K562 (cell line): ENCODE data around the gene MLN. TPM values are rescaled to one million over a fixed set of nuclear protein-coding genes. Genes with fewer than 3 reads are reported as not detected.

Experiments used
- ATAC-seq: fragments of 200-7000 bp; cut with Tn5 transposase; 3 replicates; pipeline ENCODE4 v1.9.1; 2020; ENCODE audit warnings: moderate library complexity
- BruUV-seq: library from RNA; stranded (reverse); fragments of 400-500 nt; replicated peaks from 2 replicates; lab custom pipeline; 2021; lab: Mats Ljungman, UMichigan
- CTCF ChIA-PET: fragments of 300-600 bp; formaldehyde crosslinking; extraction: SDS; loops from one replicate; lab custom pipeline; 2021; ENCODE audit warnings: low intra/inter-chr PET ratio; lab: Yijun Ruan, JAX
- POLR2A ChIA-PET: fragments of 300-600, 350-650 bp; sonication (Branson Sonifier 250); formaldehyde crosslinking; extraction: SDS; loops from one replicate; lab custom pipeline; 2021; ENCODE audit warnings: antibody characterized with exemption, inconsistent platforms; lab: Yijun Ruan, JAX
- DNase-seq, 4 experiments: peaks; one replicate each; pipeline versions ENCODE4 v3.0.0 to v3.0.0-alpha.2; 2011 to 2018; ENCODE audit warnings: low spot score in 3 of 4, mixed read lengths in 3 of 4; ENCODE audit errors: extremely low read depth in 1 of 4
- FAIRE-seq: peaks from 2 replicates; lab custom pipeline; 2011; peaks lifted over from hg19 to GRCh38; lab: Jason Lieb, UNC
- H2AFZ ChIP-seq: 2 replicates; pipeline ENCODE4 v1.6.0; 2011; ENCODE audit warnings: low read depth, low read length, control low read depth, inconsistent platforms
- H3K27ac ChIP-seq: fragments of 200-600 bp; 3 replicates; pipeline ENCODE4 v1.8.0; 2011; ENCODE audit warnings: low read depth, mild to moderate bottlenecking, control low read depth, inconsistent platforms, low read length, moderate library complexity, mixed read lengths; ENCODE audit errors: extremely low read depth
- H3K27me3 ChIP-seq, 2 experiments: fragments of 300-600 bp in 1 of 2; 2 replicates in 1 of 2; 3 replicates in 1 of 2; pipeline versions ENCODE4 v1.6.0 to v1.8.0; 2011; ENCODE audit warnings: inconsistent platforms in 2 of 2, low read length in 2 of 2, mild to moderate bottlenecking in 1 of 2, mixed read lengths in 1 of 2, moderate library complexity in 1 of 2; ENCODE audit not compliant: control insufficient read depth in 2 of 2, insufficient read depth in 2 of 2
- H3K36me3 ChIP-seq: fragments of 300-600 bp; 3 replicates; pipeline ENCODE4 v1.8.0; 2011; ENCODE audit warnings: mild to moderate bottlenecking, low read length, inconsistent platforms; ENCODE audit not compliant: control insufficient read depth, insufficient read depth
- H3K4me1 ChIP-seq, 2 experiments: fragments of 200-600 bp in 1 of 2; replicated peaks in 1 of 2; 2 replicates in 1 of 2; 3 replicates in 1 of 2; pipeline versions ENCODE4 v1.5.1 to v1.8.0; 2011; ENCODE audit warnings: inconsistent platforms in 2 of 2, low read length in 2 of 2, mild to moderate bottlenecking in 1 of 2, mixed read lengths in 1 of 2, moderate library complexity in 1 of 2; ENCODE audit not compliant: control insufficient read depth in 2 of 2, insufficient read depth in 2 of 2
- H3K4me2 ChIP-seq: 2 replicates; pipeline ENCODE4 v1.6.1; 2011; ENCODE audit warnings: low read length, control low read depth, inconsistent platforms, mixed read lengths; ENCODE audit not compliant: insufficient read depth
- H3K4me3 ChIP-seq: fragments of 200-600 bp; sonication (generic), shearing (Covaris generic); 2 replicates; pipeline ENCODE4 v1.5.1; 2016; ENCODE audit warnings: control low read depth, inconsistent platforms
- H3K79me2 ChIP-seq: fragments of 200-600 bp; 3 replicates; pipeline ENCODE4 v1.8.0; 2011; ENCODE audit warnings: low read length, inconsistent platforms; ENCODE audit not compliant: control insufficient read depth, insufficient read depth
- H3K9ac ChIP-seq, 2 experiments: 2 replicates each; pipeline versions ENCODE4 v1.6.0 to v1.6.1; 2011; ENCODE audit warnings: low read depth in 2 of 2, low read length in 2 of 2, control low read depth in 1 of 2, inconsistent platforms in 1 of 2, mild to moderate bottlenecking in 1 of 2, mixed read lengths in 1 of 2; ENCODE audit not compliant: insufficient read depth in 1 of 2
- H3K9me1 ChIP-seq: one replicate; pipeline ENCODE4 v1.6.0; 2011; ENCODE audit warnings: inconsistent platforms, mild to moderate bottlenecking, low read length, moderate library complexity; ENCODE audit not compliant: control insufficient read depth, insufficient read depth
- H3K9me3 ChIP-seq: replicated peaks from 2 replicates; pipeline ENCODE4 v1.5.1; 2011; ENCODE audit warnings: low read depth, low read length, inconsistent platforms; ENCODE audit not compliant: control insufficient read depth, insufficient read depth
- H4K20me1 ChIP-seq: replicated peaks from 2 replicates; pipeline ENCODE4 v1.6.1; 2011; ENCODE audit warnings: low read length, inconsistent platforms, mixed read lengths; ENCODE audit not compliant: control insufficient read depth, insufficient read depth
- DDX20 ChIP-seq: fragments of 450-650 bp; IDR thresholded peaks from 2 replicates; pipeline ENCODE4 v1.6.1; 2016; ENCODE audit warnings: missing genetic modification characterization, low read depth, mild to moderate bottlenecking, missing compliant biosample characterization, moderate library complexity
- EZH2 ChIP-seq: IDR thresholded peaks from 2 replicates; pipeline ENCODE4 v1.6.1; 2012; ENCODE audit warnings: low read depth, mild to moderate bottlenecking, inconsistent platforms, low read length, borderline replicate concordance
- FOXA1 ChIP-seq: fragments of 450-650 bp; IDR thresholded peaks from 2 replicates; pipeline ENCODE4 v1.6.1; 2016; ENCODE audit warnings: mild to moderate bottlenecking, borderline replicate concordance
- GTF2E2 ChIP-seq: fragments of 200-800 bp; sonication (Bioruptor generic); IDR thresholded peaks from 2 replicates; pipeline ENCODE4 v1.6.1; 2016; ENCODE audit warnings: missing genetic modification characterization, missing compliant biosample characterization
- NELFE ChIP-seq: IDR thresholded peaks from 2 replicates; pipeline ENCODE4 v1.6.1; 2011; ENCODE audit warnings: mild to moderate bottlenecking; ENCODE audit not compliant: insufficient read depth, insufficient read length
- PCBP2 ChIP-seq: fragments of 200-400 bp; formaldehyde crosslinking; IDR thresholded peaks from 2 replicates; pipeline ENCODE4 v1.6.1; 2018; ENCODE audit warnings: low read length, low read depth, mild to moderate bottlenecking, moderate library complexity; ENCODE audit not compliant: poor library complexity, severe bottlenecking
- PML ChIP-seq: IDR thresholded peaks from 2 replicates; pipeline ENCODE4 v1.6.1; 2012; ENCODE audit warnings: low read length, inconsistent platforms
- RFX7 ChIP-seq: fragments of 250-450 bp; sonication (Bioruptor Pico); IDR thresholded peaks from 2 replicates; pipeline ENCODE4 v1.5.1; 2021; ENCODE audit warnings: mild to moderate bottlenecking
- ZNF507 ChIP-seq: conservative IDR thresholded peaks from 2 replicates; pipeline ENCODE4 v1.6.1; 2017; ENCODE audit warnings: missing genetic modification characterization, missing compliant biosample characterization
- ZNF644 ChIP-seq: fragments of 200-800 bp; sonication (Bioruptor generic); IDR thresholded peaks from 2 replicates; pipeline ENCODE4 v1.6.1; 2016; ENCODE audit warnings: low read depth, missing genetic modification characterization, missing compliant biosample characterization
- ZNF766 ChIP-seq: fragments of 200-800 bp; sonication (Bioruptor generic); conservative IDR thresholded peaks from 2 replicates; pipeline ENCODE4 v1.6.1; 2016; ENCODE audit warnings: missing genetic modification characterization, missing compliant biosample characterization
- WGBS: fragments of 100-300 bp; shearing (Covaris generic); methylation state at CpG from one replicate; pipeline ENCODE4 v1.1.6; 2016; ENCODE audit warnings: low coverage, mixed read lengths; ENCODE audit not compliant: insufficient coverage; ENCODE audit errors: missing lambda C conversion rate; 5-methylcytosine and 5-hydroxymethylcytosine counted together
- in situ Hi-C: fragments of 300-500 bp; cut with MboI; formaldehyde crosslinking; loops from 4 replicates; pipeline ENCODE4 v1.15.0; 2018; ENCODE audit warnings: inconsistent platforms, mixed read lengths
- intact Hi-C: fragments of 100-400 bp; cut with micrococcal nuclease; formaldehyde crosslinking; loops from 2 replicates; pipeline ENCODE4 v1.14.2; 2022
- polyA plus RNA-seq, 8 experiments: library from polyadenylated mRNA; depleted of rRNA in 4 of 8; stranded (reverse) in 5 of 8; unstranded in 3 of 8; fragments of >200 nt; fragmentation: Nextera tagmentation in 2 of 8; fragmentation: Illumina TruSeq in 1 of 8; extraction: Ambion mirVana in 2 of 8; extraction: Trizol in 1 of 8; gene quantifications; 2 replicates each; pipeline versions ENCODE4 v1.2.1 to v1.2.3, GENCODE V29; 2011 to 2014; ENCODE audit warnings: inconsistent platforms in 1 of 8, missing spikeins in 1 of 8
- total RNA-seq, 7 experiments: library from RNA; depleted of rRNA in 6 of 7; stranded (reverse); fragments of >200 nt in 6 of 7; fragmentation: Illumina TruSeq in 2 of 7; extraction: Trizol in 2 of 7; gene quantifications; 2 replicates each; pipeline versions ENCODE4 v1.2.1 to v1.2.3, GENCODE V29; 2011 to 2021; ENCODE audit warnings: low replicate concordance in 1 of 7
- TF ChIP-seq, protein P1 (sequence below): fragments of 250-450 bp; sonication (Bioruptor Pico); IDR thresholded peaks from 2 replicates; pipeline ENCODE4 v1.5.0; 2022; ENCODE audit warnings: mild to moderate bottlenecking
- TF ChIP-seq, protein P2 (sequence below): fragments of 250-450 bp; sonication (Bioruptor Pico); IDR thresholded peaks from 2 replicates; pipeline ENCODE4 v1.5.0; 2021

MLN gene
- total and polyA plus RNA-seq, 9 of the 15 experiments (the other 6 are each of a cell fraction or from before 2014, with no cell fraction given): not detected

DNA sequence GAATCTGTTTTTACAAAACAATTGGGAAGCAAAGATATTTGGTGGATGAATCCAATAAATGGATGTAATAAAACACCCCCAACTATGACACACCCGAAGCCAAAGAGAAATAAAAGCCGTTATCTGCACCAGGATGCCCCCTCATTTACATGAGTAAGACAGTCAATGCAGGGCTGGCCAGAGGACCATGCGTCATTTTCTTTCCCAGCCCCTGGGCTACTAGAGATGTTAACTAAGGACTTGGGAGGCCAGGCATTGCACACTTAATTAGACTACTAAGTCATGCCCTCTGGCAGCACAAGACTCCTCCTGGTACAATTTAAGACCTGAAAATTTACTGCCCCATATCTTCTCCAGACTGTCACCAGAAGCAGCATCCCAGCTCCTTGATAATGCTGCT is 18.0 kb downstream of the MLN start:
- peaks cover 51% of the 10 kb centered on the region; the same call in 2 of the 3 replicates for H3K36me3 ChIP-seq
- peaks cover 0 to 1% of the 10 kb centered on the region in 2 experiments; a peak in 1 of 5 replicates for H3K27me3 ChIP-seq
- DNase-seq (no peak), FAIRE-seq (no peak), ATAC-seq (no peak)
- no peak overlapping the region for H3K9ac ChIP-seq
- POLR2A ChIA-PET: interaction anchor here (0.7 to 1.4 kb wide), 5 partner anchors 13 to 238 kb away, joined by 3 to 5 read pairs (median 3); no protein-coding TSS in a partner anchor
- H3K27ac ChIP-seq: no peak overlapping the region
- WGBS: 51% methylated on average over 3 of the region's 3 CpGs
- no peaks in the 10 kb centered on the region for H4K20me1 ChIP-seq
- no peak overlapping the region for H2AFZ ChIP-seq
- no peaks in the 10 kb centered on the region for H3K9me3 ChIP-seq
- intact Hi-C loops (no loop called here), in situ Hi-C loops (no loop called here)
- H3K4me3 ChIP-seq: no peak overlapping the region
- TF ChIP-seq ZNF507 (tag) (0 out of 2 replicates have a peak, but pooled peaks have one; percentile 3), DDX20 (no peak)
- peaks cover 4% of the 10 kb centered on the region for H3K9me1 ChIP-seq
- H3K4me1 ChIP-seq: peaks cover 10 to 21% of the 10 kb centered on the region in 2 experiments; a peak in 4 of 5 replicates
- H3K79me2 ChIP-seq: peaks cover 25% of the 10 kb centered on the region
- BruUV-seq: no TSS peak
- CTCF ChIA-PET: no interaction called here
- no peak overlapping the region for H3K4me2 ChIP-seq

DNA sequence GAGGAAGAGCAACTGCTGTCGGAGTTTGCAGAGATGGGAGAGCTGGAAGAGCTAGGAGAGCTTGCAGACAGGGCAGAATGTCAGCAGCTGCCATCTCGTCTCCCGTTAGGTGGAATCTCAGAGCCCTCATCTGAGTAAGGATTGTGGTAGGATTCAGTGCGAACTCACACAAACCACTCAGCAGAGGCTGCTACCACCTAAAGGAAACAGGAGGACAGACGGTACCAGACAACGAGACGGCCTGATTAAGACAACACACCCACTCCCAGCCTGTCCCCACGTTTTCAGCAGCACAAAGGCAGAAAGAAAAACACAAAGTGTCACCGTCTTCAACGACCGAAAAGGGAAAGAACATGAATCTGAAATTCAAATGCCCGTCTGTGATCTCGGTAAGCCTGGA is 19.0 kb downstream of the MLN start:
- intact Hi-C loops: no loop called here
- Histone ChIP-seq H3K9me3 (no peaks in the 10 kb centered on the region), H3K4me3 (no peak overlapping the region), H3K9ac (peak overlapping the region in 1 of 2 experiments; percentile 62; a peak in 2 of 4 replicates), H3K27me3 (no peaks in the 10 kb centered on the region), H3K79me2 (peaks cover 25% of the 10 kb centered on the region), H3K36me3 (peaks cover 61% of the 10 kb centered on the region; the same call in 2 of the 3 replicates), H3K4me2 (no peak overlapping the region), H3K4me1 (peaks cover 10 to 21% of the 10 kb centered on the region in 2 experiments; a peak in 4 of 5 replicates), H3K27ac (no peak overlapping the region), H4K20me1 (no peaks in the 10 kb centered on the region), H2AFZ (no peak overlapping the region), H3K9me1 (peaks cover 4% of the 10 kb centered on the region)
- DNase-seq: no peak
- in situ Hi-C loops: no loop called here
- ATAC-seq: no peak
- WGBS: 82% methylated on average over 13 of the region's 13 CpGs
- ChIA-PET POLR2A (interaction anchor here (0.7 to 7.0 kb wide), 5 partner anchors 9 to 379 kb away, joined by 3 to 36 read pairs (median 3); no protein-coding TSS in a partner anchor), CTCF (no interaction called here)
- no TSS peak for BruUV-seq
- FAIRE-seq: no peak
- TF ChIP-seq, protein P1, sequence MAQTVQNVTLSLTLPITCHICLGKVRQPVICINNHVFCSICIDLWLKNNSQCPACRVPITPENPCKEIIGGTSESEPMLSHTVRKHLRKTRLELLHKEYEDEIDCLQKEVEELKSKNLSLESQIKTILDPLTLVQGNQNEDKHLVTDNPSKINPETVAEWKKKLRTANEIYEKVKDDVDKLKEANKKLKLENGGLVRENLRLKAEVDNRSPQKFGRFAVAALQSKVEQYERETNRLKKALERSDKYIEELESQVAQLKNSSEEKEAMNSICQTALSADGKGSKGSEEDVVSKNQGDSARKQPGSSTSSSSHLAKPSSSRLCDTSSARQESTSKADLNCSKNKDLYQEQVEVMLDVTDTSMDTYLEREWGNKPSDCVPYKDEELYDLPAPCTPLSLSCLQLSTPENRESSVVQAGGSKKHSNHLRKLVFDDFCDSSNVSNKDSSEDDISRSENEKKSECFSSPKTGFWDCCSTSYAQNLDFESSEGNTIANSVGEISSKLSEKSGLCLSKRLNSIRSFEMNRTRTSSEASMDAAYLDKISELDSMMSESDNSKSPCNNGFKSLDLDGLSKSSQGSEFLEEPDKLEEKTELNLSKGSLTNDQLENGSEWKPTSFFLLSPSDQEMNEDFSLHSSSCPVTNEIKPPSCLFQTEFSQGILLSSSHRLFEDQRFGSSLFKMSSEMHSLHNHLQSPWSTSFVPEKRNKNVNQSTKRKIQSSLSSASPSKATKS (CRISPR knock-in tag): no peak
- TF ChIP-seq PML (no peak), EZH2 (no peak), RFX7 (no peak), PCBP2 (no peak), FOXA1 (no peak), NELFE (no peak), GTF2E2 (tag) (no peak), ZNF766 (no peak), ZNF644 (tag) (no peak)
- TF ChIP-seq, protein P2, sequence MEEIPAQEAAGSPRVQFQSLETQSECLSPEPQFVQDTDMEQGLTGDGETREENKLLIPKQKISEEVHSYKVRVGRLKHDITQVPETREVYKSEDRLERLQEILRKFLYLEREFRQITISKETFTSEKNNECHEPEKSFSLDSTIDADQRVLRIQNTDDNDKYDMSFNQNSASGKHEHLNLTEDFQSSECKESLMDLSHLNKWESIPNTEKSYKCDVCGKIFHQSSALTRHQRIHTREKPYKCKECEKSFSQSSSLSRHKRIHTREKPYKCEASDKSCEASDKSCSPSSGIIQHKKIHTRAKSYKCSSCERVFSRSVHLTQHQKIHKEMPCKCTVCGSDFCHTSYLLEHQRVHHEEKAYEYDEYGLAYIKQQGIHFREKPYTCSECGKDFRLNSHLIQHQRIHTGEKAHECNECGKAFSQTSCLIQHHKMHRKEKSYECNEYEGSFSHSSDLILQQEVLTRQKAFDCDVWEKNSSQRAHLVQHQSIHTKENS (CRISPR knock-in tag): no peak
